Osteocyte (in vitro differentiated cells): ENCODE measurements around the gene SCN5A. TPM values are rescaled to one million over a fixed set of nuclear protein-coding genes. Genes with fewer than 3 reads are reported as not detected.
A peak's percentile ranks its signal among the peaks of the same experiment; 100 is the strongest.

Experiments
- DNase-seq: peaks from one replicate; pipeline ENCODE4 v3.0.0; 2021; ENCODE audit warnings: mixed read lengths; ENCODE audit not compliant: unreplicated experiment; ENCODE audit errors: extremely low spot score
- H3K27ac Mint-ChIP-seq: one replicate; pipeline ENCODE4 v1.8.0; 2021; ENCODE audit warnings: mild to moderate bottlenecking, mixed read lengths; ENCODE audit not compliant: unreplicated experiment
- H3K27me3 Mint-ChIP-seq: one replicate; pipeline ENCODE4 v1.8.0; 2021; ENCODE audit warnings: mixed read lengths; ENCODE audit not compliant: unreplicated experiment
- H3K36me3 Mint-ChIP-seq: one replicate; pipeline ENCODE4 v1.8.0; 2021; ENCODE audit warnings: mixed read lengths; ENCODE audit not compliant: unreplicated experiment
- H3K4me1 Mint-ChIP-seq: one replicate; pipeline ENCODE4 v1.8.0; 2021; ENCODE audit warnings: mixed read lengths; ENCODE audit not compliant: unreplicated experiment
- H3K4me3 Mint-ChIP-seq: one replicate; pipeline ENCODE4 v1.8.0; 2021; ENCODE audit warnings: mild to moderate bottlenecking, moderate library complexity, mixed read lengths; ENCODE audit not compliant: unreplicated experiment
- H3K9me3 Mint-ChIP-seq: one replicate; pipeline ENCODE4 v1.8.0; 2021; ENCODE audit warnings: mixed read lengths; ENCODE audit not compliant: unreplicated experiment
- CTCF ChIP-seq: fragments of 200-600 bp; sonication (generic); IDR thresholded peaks from 2 replicates; pipeline ENCODE4 v1.5.0; 2021; ENCODE audit warnings: antibody characterized with exemption, mild to moderate bottlenecking, moderate library complexity
- total RNA-seq: library from RNA; stranded (reverse); gene quantifications from 2 replicates; pipeline ENCODE4 v1.2.1, GENCODE V29; 2021

SCN5A gene
- total RNA-seq, 1 donor from 2014 or later: not detected

- H3K27ac Mint-ChIP-seq: no peak overlapping the region
- no peak overlapping the region for H3K4me3 Mint-ChIP-seq
- H3K9me3 Mint-ChIP-seq: no peaks in the 10 kb centered on the region
- no peaks in the 10 kb centered on the region for H3K4me1 Mint-ChIP-seq
- H3K36me3 Mint-ChIP-seq: peaks cover 36% of the 10 kb centered on the region
- no peak for TF ChIP-seq CTCF
- peak; percentile 83 for DNase-seq
- no peaks in the 10 kb centered on the region for H3K27me3 Mint-ChIP-seq
Measured at GRCh38 chr3:38526792-38527191, 122.7 kb downstream of the SCN5A start.

- H3K27ac Mint-ChIP-seq: no peak overlapping the region
- no peak for TF ChIP-seq CTCF
- H3K4me3 Mint-ChIP-seq: no peak overlapping the region
- no peak for DNase-seq
- H3K27me3 Mint-ChIP-seq: no peaks in the 10 kb centered on the region
- peaks cover 8% of the 10 kb centered on the region for H3K4me1 Mint-ChIP-seq
- no peaks in the 10 kb centered on the region for H3K9me3 Mint-ChIP-seq
- peaks cover 40% of the 10 kb centered on the region for H3K36me3 Mint-ChIP-seq
Measured at GRCh38 chr3:38524141-38524739, 125.2 kb downstream of the SCN5A start.

- Mint-ChIP-seq H3K27ac (no peak overlapping the region), H3K36me3 (peaks cover 42% of the 10 kb centered on the region), H3K4me3 (no peak overlapping the region), H3K9me3 (no peaks in the 10 kb centered on the region), H3K27me3 (no peaks in the 10 kb centered on the region), H3K4me1 (peaks cover 11% of the 10 kb centered on the region)
- TF ChIP-seq CTCF: no peak
- no peak for DNase-seq
Measured at GRCh38 chr3:38522002-38522401, 127.5 kb downstream of the SCN5A start.

- Mint-ChIP-seq H3K27ac (no peak overlapping the region), H3K9me3 (no peaks in the 10 kb centered on the region), H3K4me1 (peaks cover 11% of the 10 kb centered on the region), H3K36me3 (peaks cover 42% of the 10 kb centered on the region), H3K27me3 (no peaks in the 10 kb centered on the region), H3K4me3 (no peak overlapping the region)
- peak; percentile 94 for TF ChIP-seq CTCF
- no peak for DNase-seq
Measured at GRCh38 chr3:38521391-38521987, 128.0 kb downstream of the SCN5A start.

GRCh38 chr3:38519651-38520050 is 129.8 kb downstream of the SCN5A start:
- no peaks in the 10 kb centered on the region for H3K9me3 Mint-ChIP-seq
- TF ChIP-seq CTCF: no peak
- H3K27me3 Mint-ChIP-seq: no peaks in the 10 kb centered on the region
- H3K4me3 Mint-ChIP-seq: no peak overlapping the region
- peaks cover 31% of the 10 kb centered on the region for H3K36me3 Mint-ChIP-seq
- no peak for DNase-seq
- H3K27ac Mint-ChIP-seq: peak overlapping the region; percentile 48
- peaks cover 11% of the 10 kb centered on the region for H3K4me1 Mint-ChIP-seq
